Mesothelial cell of epicardium (in vitro differentiated cells): ENCODE data around the gene POLR3GL. TPM values are rescaled to one million over a fixed set of nuclear protein-coding genes. Genes with fewer than 3 reads are reported as not detected.
A peak's percentile ranks its signal among the peaks of the same experiment; 100 is the strongest.
"Not testable (repeated sequence)": the region's sequence is repeated elsewhere in the genome, so short reads cannot be mapped to it uniquely, and the experiment has no call there.

Experiments
- DNase-seq, 2 experiments: peaks; one replicate each; pipeline ENCODE4 v3.0.0; 2021; ENCODE audit warnings: low spot score in 2 of 2; ENCODE audit not compliant: unreplicated experiment in 2 of 2
- H3K27ac Mint-ChIP-seq: 2 replicates; pipeline ENCODE4 v1.8.0; 2021; ENCODE audit warnings: mixed read lengths
- H3K27me3 Mint-ChIP-seq: 2 replicates; pipeline ENCODE4 v1.8.0; 2021; ENCODE audit warnings: low read depth, mixed read lengths
- H3K36me3 Mint-ChIP-seq: 2 replicates; pipeline ENCODE4 v1.8.0; 2021; ENCODE audit warnings: mixed read lengths
- H3K4me1 Mint-ChIP-seq: 2 replicates; pipeline ENCODE4 v1.8.0; 2021; ENCODE audit warnings: mixed read lengths
- H3K4me3 Mint-ChIP-seq: 2 replicates; pipeline ENCODE4 v1.8.0; 2021; ENCODE audit warnings: mild to moderate bottlenecking, moderate library complexity, mixed read lengths
- H3K9me3 Mint-ChIP-seq: 2 replicates; pipeline ENCODE4 v1.8.0; 2021; ENCODE audit warnings: mixed read lengths
- CTCF ChIP-seq: fragments of 200-600 bp; sonication (generic); IDR thresholded peaks from one replicate; pipeline ENCODE4 v1.5.0; 2021; ENCODE audit warnings: antibody characterized with exemption; ENCODE audit not compliant: unreplicated experiment
- total RNA-seq: library from RNA; stranded (reverse); gene quantifications from 3 replicates; pipeline ENCODE4 v1.2.1, GENCODE V29; 2021

Gene POLR3GL
- total RNA-seq, 1 donor from 2014 or later = 16.4 TPM

- Mint-ChIP-seq H3K9me3 (no peaks in the 10 kb centered on the region), H3K27ac (peak overlapping the region; percentile 93), H3K4me3 (peak overlapping the region; percentile 91), H3K4me1 (peaks cover 25% of the 10 kb centered on the region), H3K27me3 (no peaks in the 10 kb centered on the region), H3K36me3 (peaks cover 15% of the 10 kb centered on the region)
- no peak for TF ChIP-seq CTCF
- no peak for DNase-seq
Measured at GRCh38 chr1:145918992-145919939, 45.2 kb upstream of the POLR3GL start.

- not testable (repeated sequence) for H3K27me3 Mint-ChIP-seq, H3K27ac Mint-ChIP-seq, DNase-seq, H3K9me3 Mint-ChIP-seq, H3K36me3 Mint-ChIP-seq
- Mint-ChIP-seq H3K4me3 (peak overlapping the region; percentile 91), H3K4me1 (peaks cover 25% of the 10 kb centered on the region)
Measured at GRCh38 chr1:145920297-145920696, 44.2 kb upstream of the POLR3GL start.

GRCh38 chr1:145922266-145922665 is 42.2 kb upstream of the POLR3GL start:
- DNase-seq = no peak
- H3K36me3 Mint-ChIP-seq = peaks cover 8% of the 10 kb centered on the region
- H3K4me3 Mint-ChIP-seq = no peak overlapping the region
- TF ChIP-seq CTCF = no peak
- no peaks in the 10 kb centered on the region for H3K9me3 Mint-ChIP-seq
- H3K4me1 Mint-ChIP-seq = peaks cover 21% of the 10 kb centered on the region
- H3K27me3 Mint-ChIP-seq = no peaks in the 10 kb centered on the region
- H3K27ac Mint-ChIP-seq = no peak overlapping the region

- peaks cover 11% of the 10 kb centered on the region for H3K36me3 Mint-ChIP-seq
- no peaks in the 10 kb centered on the region for H3K9me3 Mint-ChIP-seq
- H3K4me3 Mint-ChIP-seq = no peak overlapping the region
- H3K27me3 Mint-ChIP-seq = no peaks in the 10 kb centered on the region
- no peak for DNase-seq
- peaks cover 3% of the 10 kb centered on the region for H3K4me1 Mint-ChIP-seq
- H3K27ac Mint-ChIP-seq = no peak overlapping the region
- TF ChIP-seq CTCF = no peak
Measured at GRCh38 chr1:145926686-145927062, 37.8 kb upstream of the POLR3GL start.

GRCh38 chr1:145927063-145927886 is 37.2 kb upstream of the POLR3GL start, which contains the start of gene RBM8A:
TSS of gene RBM8A (minus strand) at chr1:145927484. CDS start at chr1:145927426, 58 bp downstream.
- DNase-seq = peak; percentile 67 to 83
- Mint-ChIP-seq H3K9me3 (no peaks in the 10 kb centered on the region), H3K4me3 (no peak within 1 kb of the TSS), H3K4me1 (peaks cover 3% of the 10 kb centered on the region), H3K27ac (no peak within 1 kb of the TSS), H3K36me3 (peaks cover 11% of the 10 kb centered on the region), H3K27me3 (no peaks in the 10 kb centered on the region)
- TF ChIP-seq CTCF = peak; percentile 51
